Testis (tissue), 3 donors: ENCODE measurements around the gene B3GLCT. TPM values are rescaled to one million over a fixed set of nuclear protein-coding genes. Genes with fewer than 3 reads are reported as not detected.
A peak's percentile ranks its signal among the peaks of the same experiment; 100 is the strongest.

ENCODE experiments used
- DNase-seq: peaks from one replicate; pipeline ENCODE4 v3.0.0-alpha.2; 2019
- H3K27ac ChIP-seq, 2 donors: fragments of 200-600 bp; sonication (generic); one replicate each; pipeline ENCODE4 v1.5.1; 2019
- H3K27me3 ChIP-seq: fragments of 200-600 bp; sonication (generic); one replicate; pipeline ENCODE4 v1.5.1; 2019
- H3K36me3 ChIP-seq: fragments of 200-600 bp; sonication (generic); one replicate; pipeline ENCODE4 v1.5.1; 2017; ENCODE audit warnings: low read depth; ENCODE audit errors: missing control alignments
- H3K4me1 ChIP-seq: fragments of 200-600 bp; sonication (generic); one replicate; pipeline ENCODE4 v1.5.1; 2019
- H3K4me3 ChIP-seq, 2 donors: fragments of 200-600 bp; sonication (generic); one replicate each; pipeline ENCODE4 v1.5.1; 2017 to 2019
- H3K9me3 ChIP-seq: fragments of 200-600 bp; sonication (generic); one replicate; pipeline ENCODE4 v1.5.1; 2017
- CTCF ChIP-seq, 3 experiments: fragments of 450-650 bp in 2 of 3; fragments of 200-600 bp in 1 of 3; sonication (generic) in 1 of 3; IDR thresholded peaks; one replicate each; pipeline ENCODE4 v1.5.1; 2016 to 2019; ENCODE audit warnings: antibody characterized with exemption in 3 of 3, mild to moderate bottlenecking in 2 of 3, moderate library complexity in 1 of 3
- POLR2A ChIP-seq: fragments of 450-650 bp; IDR thresholded peaks from one replicate; pipeline ENCODE4 v1.6.1; 2017; ENCODE audit warnings: antibody characterized with exemption, mild to moderate bottlenecking, moderate library complexity
- WGBS, 2 donors: methylation state at CpG; one replicate each; pipeline ENCODE4 v1.1.5; 2018; 5-methylcytosine and 5-hydroxymethylcytosine counted together
- intact Hi-C: fragments of 100-400 bp; cut with DNase I; formaldehyde crosslinking; loops from one replicate; pipeline ENCODE4 v1.15.1; 2023; ENCODE audit warnings: low total_unique reads
- polyA plus RNA-seq: library from polyadenylated mRNA; stranded (reverse); fragments of 350-450 nt; fragmentation: Illumina TruSeq; extraction: RNeasy Lipid Tissue Mini Kit (QIAGEN cat#74804); gene quantifications from one replicate; pipeline ENCODE4 v1.2.3, GENCODE V29; 2014; ENCODE audit warnings: low read depth, low replicate concordance; ENCODE audit not compliant: insufficient read depth
- total RNA-seq, 2 donors: library from RNA; depleted of rRNA; stranded (reverse); fragments of >200 nt; gene quantifications; one replicate each; pipeline ENCODE4 v1.2.3, GENCODE V29; 2016

The B3GLCT gene
- total and polyA plus RNA-seq, 3 donors from 2014 or later, result 6.1 to 14.7 (median 12.9) TPM

- Histone ChIP-seq H3K27me3 (no peaks in the 10 kb centered on the region), H3K36me3 (no peaks in the 10 kb centered on the region), H3K4me1 (no peaks in the 10 kb centered on the region), H3K27ac (no peak overlapping the region), H3K9me3 (no peaks in the 10 kb centered on the region), H3K4me3 (no peak overlapping the region)
- WGBS, 2 donors, result 87 to 92% methylated on average over 4 of the region's 4 CpGs
- intact Hi-C loops, result no loop called here
- TF ChIP-seq POLR2A, result no peak
- no peak for TF ChIP-seq CTCF (IDR thresholded peaks at IDR 0.05)
- DNase-seq, result no peak
Observed at GRCh38 chr13:31372454-31372853, 172.7 kb downstream of the B3GLCT start.

GRCh38 chr13:31374682-31375081 is 174.9 kb downstream of the B3GLCT start:
- Histone ChIP-seq H3K4me1 (no peaks in the 10 kb centered on the region), H3K27ac (peak overlapping the region in 1 of 2 donors; percentile 28)
- 20 to 31% methylated on average over 3 of the region's 3 CpGs for WGBS, 2 donors

GRCh38 chr13:31377946-31378345 is 178.2 kb downstream of the B3GLCT start:
- no peaks in the 10 kb centered on the region for H3K36me3 ChIP-seq
- H3K9me3 ChIP-seq, result no peaks in the 10 kb centered on the region
- H3K4me1 ChIP-seq, result no peaks in the 10 kb centered on the region
- TF ChIP-seq POLR2A (no peak), CTCF (IDR thresholded peaks at IDR 0.05) (no peak)
- WGBS, 2 donors, result 41 to 43% methylated on average over 2 of the region's 2 CpGs
- DNase-seq, result no peak
- no peak overlapping the region for H3K27ac ChIP-seq
- intact Hi-C loops, result no loop called here
- no peak overlapping the region for H3K4me3 ChIP-seq
- no peaks in the 10 kb centered on the region for H3K27me3 ChIP-seq

More at GRCh38 chr13:31374682-31375081, 174.9 kb downstream of the B3GLCT start:
- DNase-seq, result no peak
- no peaks in the 10 kb centered on the region for H3K9me3 ChIP-seq
- H3K27me3 ChIP-seq, result no peaks in the 10 kb centered on the region
- intact Hi-C loops, result no loop called here
- no peak for TF ChIP-seq CTCF (IDR thresholded peaks at IDR 0.05)
- TF ChIP-seq POLR2A, result no peak
- no peaks in the 10 kb centered on the region for H3K36me3 ChIP-seq
- H3K4me3 ChIP-seq, result no peak overlapping the region

GRCh38 chr13:31380715-31381114 is 180.9 kb downstream of the B3GLCT start:
- Histone ChIP-seq H3K27me3 (no peaks in the 10 kb centered on the region), H3K9me3 (no peaks in the 10 kb centered on the region), H3K27ac (no peak overlapping the region), H3K36me3 (no peaks in the 10 kb centered on the region), H3K4me3 (no peak overlapping the region), H3K4me1 (no peaks in the 10 kb centered on the region)
- intact Hi-C loops, result no loop called here
- WGBS, 2 donors, result 71 to 76% methylated on average over 4 of the region's 4 CpGs
- no peak for TF ChIP-seq POLR2A
- no peak for TF ChIP-seq CTCF (IDR thresholded peaks at IDR 0.05)
- no peak for DNase-seq

Other genes starting within 250 kb of the B3GLCT start
- gene HSPH1, start 38.1 kb upstream of the B3GLCT start, total RNA-seq, result 100 to 1,000 TPM; 103 to 116 TPM
- 105 TPM for gene HSPH1, start 38.1 kb upstream of the B3GLCT start, polyA plus RNA-seq